ENCODE measurements around the gene MID1. TPM values are rescaled to one million over a fixed set of nuclear protein-coding genes. Genes with fewer than 3 reads are reported as not detected.

Gene MID1
- total RNA-seq, 1 donor from 2014 or later: 5.9 TPM

- intact Hi-C loops (cut with micrococcal nuclease): no loop called here
Observed at GRCh38 chrX:10477525-10477924, 142.9 kb downstream of the MID1 start.

GRCh38 chrX:10474913-10475568 is 145.3 kb downstream of the MID1 start:
- no peak for DNase-seq
- ATAC-seq: no peak
- intact Hi-C loops (cut with micrococcal nuclease): no loop called here

More at GRCh38 chrX:10477525-10477924, 142.9 kb downstream of the MID1 start:
- ATAC-seq (peak; percentile 13), DNase-seq (no peak)

GRCh38 chrX:10474510-10474909 is 145.9 kb downstream of the MID1 start:
- intact Hi-C loops (cut with micrococcal nuclease): no loop called here
- ATAC-seq: no peak
- no peak for DNase-seq

GRCh38 chrX:10471418-10471817 is 149.0 kb downstream of the MID1 start:
- intact Hi-C loops (cut with micrococcal nuclease): no loop called here
- no peak for DNase-seq
- ATAC-seq: no peak

- intact Hi-C loops (cut with micrococcal nuclease): no loop called here
- ATAC-seq: no peak
Observed at GRCh38 chrX:10470009-10470408, 150.4 kb downstream of the MID1 start.

GRCh38 chrX:10467793-10468192 is 152.6 kb downstream of the MID1 start:
- ATAC-seq (no peak), DNase-seq (no peak)
- intact Hi-C loops (cut with micrococcal nuclease): no loop called here

More at GRCh38 chrX:10470009-10470408, 150.4 kb downstream of the MID1 start:
- no peak for DNase-seq

GRCh38 chrX:10465254-10465653 is 155.1 kb downstream of the MID1 start:
- DNase-seq: no peak
- no peak for ATAC-seq
- intact Hi-C loops (cut with micrococcal nuclease): no loop called here

GRCh38 chrX:10457092-10457491 is 163.3 kb downstream of the MID1 start:
- DNase-seq: no peak

GRCh38 chrX:10453945-10454344 is 166.4 kb downstream of the MID1 start:
- no peak for ATAC-seq
- no peak for DNase-seq
- intact Hi-C loops (cut with micrococcal nuclease): no loop called here

More at GRCh38 chrX:10457092-10457491, 163.3 kb downstream of the MID1 start:
- ATAC-seq: peak; percentile 32
- intact Hi-C loops (cut with micrococcal nuclease): no loop called here

- intact Hi-C loops (cut with micrococcal nuclease): no loop called here
- DNase-seq (no peak), ATAC-seq (no peak)
Observed at GRCh38 chrX:10450959-10451355, 169.4 kb downstream of the MID1 start.

- intact Hi-C loops (cut with micrococcal nuclease): no loop called here
- no peak for ATAC-seq
Observed at GRCh38 chrX:10450229-10450958, 170.0 kb downstream of the MID1 start.

GRCh38 chrX:10447564-10448214 is 172.7 kb downstream of the MID1 start:
- intact Hi-C loops (cut with micrococcal nuclease): no loop called here
- DNase-seq: no peak
- ATAC-seq: no peak

More at GRCh38 chrX:10450229-10450958, 170.0 kb downstream of the MID1 start:
- DNase-seq: no peak

- intact Hi-C loops (cut with micrococcal nuclease): no loop called here
- DNase-seq: no peak
- ATAC-seq: no peak
Observed at GRCh38 chrX:10444204-10444603, 176.2 kb downstream of the MID1 start.

GRCh38 chrX:10441464-10441863 is 178.9 kb downstream of the MID1 start:
- DNase-seq (no peak), ATAC-seq (no peak)
- intact Hi-C loops (cut with micrococcal nuclease): no loop called here

- no peak for DNase-seq
- intact Hi-C loops (cut with micrococcal nuclease): no loop called here
- ATAC-seq: no peak
Observed at GRCh38 chrX:10433296-10433965, 187.0 kb downstream of the MID1 start.

- DNase-seq (no peak), ATAC-seq (no peak)
- intact Hi-C loops (cut with micrococcal nuclease): no loop called here
Observed at GRCh38 chrX:10429908-10430307, 190.5 kb downstream of the MID1 start.

- intact Hi-C loops (cut with micrococcal nuclease): no loop called here
- no peak for ATAC-seq
- no peak for DNase-seq
Observed at GRCh38 chrX:10427249-10427648, 193.1 kb downstream of the MID1 start.

GRCh38 chrX:10423716-10424115 is 196.7 kb downstream of the MID1 start:
- ATAC-seq (no peak), DNase-seq (no peak)
- intact Hi-C loops (cut with micrococcal nuclease): no loop called here

GRCh38 chrX:10420134-10420533 is 200.3 kb downstream of the MID1 start:
- no peak for ATAC-seq
- intact Hi-C loops (cut with micrococcal nuclease): no loop called here

GRCh38 chrX:10416424-10416823 is 204.0 kb downstream of the MID1 start:
- DNase-seq (no peak), ATAC-seq (no peak)
- intact Hi-C loops (cut with micrococcal nuclease): no loop called here

More at GRCh38 chrX:10420134-10420533, 200.3 kb downstream of the MID1 start:
- no peak for DNase-seq
